ENCODE data around the gene SLC39A12. TPM values are rescaled to one million over a fixed set of nuclear protein-coding genes. Genes with fewer than 3 reads are reported as not detected.

SLC39A12 gene
- total and polyA plus RNA-seq, 2 of the 4 experiments (the other 2 are of a cell fraction), result not detected

DNA sequence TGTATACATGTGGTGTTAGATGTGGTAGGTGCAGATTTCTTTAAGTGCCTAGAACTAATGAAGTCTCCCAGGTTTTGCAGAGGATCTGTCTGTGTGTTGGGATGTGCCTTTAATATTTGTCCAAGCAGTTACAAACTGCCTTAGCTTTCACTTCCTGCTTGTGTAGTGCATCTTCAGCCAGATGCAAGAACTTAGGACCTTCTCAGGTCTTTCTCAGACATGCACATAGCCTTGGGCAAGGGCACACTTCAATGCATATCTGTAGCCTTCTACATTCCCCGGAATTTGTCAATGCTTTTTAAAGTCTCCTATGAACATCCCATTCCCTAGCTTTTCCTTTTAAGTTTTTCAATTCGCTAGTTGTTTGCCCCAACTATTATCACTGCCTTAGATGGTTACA, 47.2 kb upstream of the SLC39A12 start:
- DNase-seq, result no peak
- no peak overlapping the region for H3K14ac ChIP-seq (replicated peaks; ENCODE audit: low read depth, low read length)
- no peak overlapping the region for H3K9ac ChIP-seq (ENCODE audit: low read depth, low read length)
- H2BK120ac ChIP-seq (ENCODE audit: low read depth, low read length), result no peak overlapping the region
- no peaks in the 10 kb centered on the region for H3K9me3 ChIP-seq (ENCODE audit: control insufficient read depth, insufficient read depth, low read length)
- dilution Hi-C loops (cut with HindIII; ENCODE audit: low sequenced_read_pairs, unreplicated experiment) (no loop called here), intact Hi-C loops (cut with micrococcal nuclease) (no loop called here), in situ Hi-C loops (cut with MboI; ENCODE audit: low sequenced_read_pairs) (no loop called here)
- no peak overlapping the region for H3K4ac ChIP-seq (ENCODE audit: low read depth, low read length)
- H3K4me2 ChIP-seq (ENCODE audit: low read depth, low read length), result no peak overlapping the region
- no peaks in the 10 kb centered on the region for H3K9me1 ChIP-seq (ENCODE audit: insufficient read depth, low read length)
- TF ChIP-seq RFX5 (IDR thresholded peaks at IDR 0.05; ENCODE audit: low read depth, low read length), result no peak
- TF ChIP-seq MAFK (IDR thresholded peaks at IDR 0.05; ENCODE audit: low read depth, low read length), result no peak
- TF ChIP-seq, protein P1, sequence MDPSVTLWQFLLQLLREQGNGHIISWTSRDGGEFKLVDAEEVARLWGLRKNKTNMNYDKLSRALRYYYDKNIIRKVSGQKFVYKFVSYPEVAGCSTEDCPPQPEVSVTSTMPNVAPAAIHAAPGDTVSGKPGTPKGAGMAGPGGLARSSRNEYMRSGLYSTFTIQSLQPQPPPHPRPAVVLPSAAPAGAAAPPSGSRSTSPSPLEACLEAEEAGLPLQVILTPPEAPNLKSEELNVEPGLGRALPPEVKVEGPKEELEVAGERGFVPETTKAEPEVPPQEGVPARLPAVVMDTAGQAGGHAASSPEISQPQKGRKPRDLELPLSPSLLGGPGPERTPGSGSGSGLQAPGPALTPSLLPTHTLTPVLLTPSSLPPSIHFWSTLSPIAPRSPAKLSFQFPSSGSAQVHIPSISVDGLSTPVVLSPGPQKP (IDR thresholded peaks at IDR 0.05; ENCODE audit: borderline replicate concordance, low read depth, low read length), result no peak
- TF ChIP-seq, protein P2, sequence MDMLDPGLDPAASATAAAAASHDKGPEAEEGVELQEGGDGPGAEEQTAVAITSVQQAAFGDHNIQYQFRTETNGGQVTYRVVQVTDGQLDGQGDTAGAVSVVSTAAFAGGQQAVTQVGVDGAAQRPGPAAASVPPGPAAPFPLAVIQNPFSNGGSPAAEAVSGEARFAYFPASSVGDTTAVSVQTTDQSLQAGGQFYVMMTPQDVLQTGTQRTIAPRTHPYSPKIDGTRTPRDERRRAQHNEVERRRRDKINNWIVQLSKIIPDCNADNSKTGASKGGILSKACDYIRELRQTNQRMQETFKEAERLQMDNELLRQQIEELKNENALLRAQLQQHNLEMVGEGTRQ (IDR thresholded peaks at IDR 0.05; ENCODE audit: low read depth, low read length), result no peak
- TF ChIP-seq SMC3 (IDR thresholded peaks at IDR 0.05; ENCODE audit: low read depth, low read length), result no peak
- TF ChIP-seq BHLHE40 (IDR thresholded peaks at IDR 0.05; ENCODE audit: low read depth, low read length), result no peak
- no peak for TF ChIP-seq RAD21 (IDR thresholded peaks at IDR 0.05; ENCODE audit: low read length)
- TF ChIP-seq CHD1 (IDR thresholded peaks at IDR 0.05; ENCODE audit: low read depth, low read length), result no peak
- TF ChIP-seq CEBPB (IDR thresholded peaks at IDR 0.05; ENCODE audit: low read depth, low read length), result no peak
- no peak for TF ChIP-seq RCOR1 (IDR thresholded peaks at IDR 0.05; ENCODE audit: insufficient replicate concordance, low read length)
- TF ChIP-seq FOS (IDR thresholded peaks at IDR 0.05; ENCODE audit: low read depth, low read length), result no peak
- TF ChIP-seq, protein P3, sequence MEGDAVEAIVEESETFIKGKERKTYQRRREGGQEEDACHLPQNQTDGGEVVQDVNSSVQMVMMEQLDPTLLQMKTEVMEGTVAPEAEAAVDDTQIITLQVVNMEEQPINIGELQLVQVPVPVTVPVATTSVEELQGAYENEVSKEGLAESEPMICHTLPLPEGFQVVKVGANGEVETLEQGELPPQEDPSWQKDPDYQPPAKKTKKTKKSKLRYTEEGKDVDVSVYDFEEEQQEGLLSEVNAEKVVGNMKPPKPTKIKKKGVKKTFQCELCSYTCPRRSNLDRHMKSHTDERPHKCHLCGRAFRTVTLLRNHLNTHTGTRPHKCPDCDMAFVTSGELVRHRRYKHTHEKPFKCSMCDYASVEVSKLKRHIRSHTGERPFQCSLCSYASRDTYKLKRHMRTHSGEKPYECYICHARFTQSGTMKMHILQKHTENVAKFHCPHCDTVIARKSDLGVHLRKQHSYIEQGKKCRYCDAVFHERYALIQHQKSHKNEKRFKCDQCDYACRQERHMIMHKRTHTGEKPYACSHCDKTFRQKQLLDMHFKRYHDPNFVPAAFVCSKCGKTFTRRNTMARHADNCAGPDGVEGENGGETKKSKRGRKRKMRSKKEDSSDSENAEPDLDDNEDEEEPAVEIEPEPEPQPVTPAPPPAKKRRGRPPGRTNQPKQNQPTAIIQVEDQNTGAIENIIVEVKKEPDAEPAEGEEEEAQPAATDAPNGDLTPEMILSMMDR (conservative IDR thresholded peaks at IDR 0.05; ENCODE audit: low read depth, low read length), result no peak
- TF ChIP-seq NFE2L2 (IDR thresholded peaks at IDR 0.05; ENCODE audit: low read depth, low read length), result no peak
- no peak for TF ChIP-seq MAZ (IDR thresholded peaks at IDR 0.05; ENCODE audit: borderline replicate concordance, low read depth, low read length)
- H2BK5ac ChIP-seq (ENCODE audit: low read depth, low read length, poor library complexity, severe bottlenecking), result no peak overlapping the region
- no peak overlapping the region for H2AFZ ChIP-seq (replicated peaks; ENCODE audit: low read length, poor library complexity)
- H3K23ac ChIP-seq (ENCODE audit: low read depth, low read length), result no peak overlapping the region
- H3K56ac ChIP-seq (ENCODE audit: extremely low read depth, insufficient read depth, low read length), result no peak overlapping the region
- peaks cover 12% of the 10 kb centered on the region; the same call in 1 of the 2 replicates for H3K27me3 ChIP-seq (ENCODE audit: control insufficient read depth, insufficient read depth, low read length)
- H3K18ac ChIP-seq (ENCODE audit: low read depth, low read length), result no peak overlapping the region
- no peak overlapping the region for H3K4me3 ChIP-seq (ENCODE audit: insufficient read depth, low read depth, low read length)
- no peaks in the 10 kb centered on the region for H3K79me1 ChIP-seq (ENCODE audit: low read depth in 1 of 2, low read length in 2 of 2)
- whole genome bisulfite sequencing, 2 experiments (ENCODE audit: extremely low coverage in 2 of 2, insufficient read length in 1 of 2), result no CpG with 5 or more reads among the region's 2 CpGs
- no peaks in the 10 kb centered on the region for H3K36me3 ChIP-seq (ENCODE audit: control insufficient read depth, insufficient read depth, low read length)
- H4K91ac ChIP-seq (ENCODE audit: insufficient read depth, low read depth, low read length), result no peak overlapping the region
- H2AK5ac ChIP-seq (ENCODE audit: low read depth, low read length), result no peak overlapping the region
- H3K27ac ChIP-seq (ENCODE audit: insufficient read depth, low read length), result no peak overlapping the region
- ATAC-seq (ENCODE audit: low read depth), result no peak
- no peak overlapping the region for H2BK15ac ChIP-seq (ENCODE audit: low read depth, low read length)
- ChIA-PET POLR2A (ENCODE audit: unreplicated experiment) (no interaction called here), CTCF (no interaction called here)
- no peak overlapping the region for H4K5ac ChIP-seq (ENCODE audit: low read depth, low read length)
- no peaks in the 10 kb centered on the region for H4K20me1 ChIP-seq (ENCODE audit: insufficient read depth, low read length)
- no peaks in the 10 kb centered on the region for H3K4me1 ChIP-seq (ENCODE audit: control insufficient read depth, insufficient read depth, low read length)
- H2AK9ac ChIP-seq (replicated peaks; ENCODE audit: low read depth, low read length, poor library complexity), result no peak overlapping the region
- H4K8ac ChIP-seq (ENCODE audit: low read depth in 2 of 2, low read length in 2 of 2), result no peak overlapping the region
- no peak overlapping the region for H2BK20ac ChIP-seq (ENCODE audit: low read depth, low read length)
- no TSS peak for BruUV-seq (replicated peaks)
